CD14-positive monocyte (primary cell): ENCODE data around the gene HS1BP3. TPM values are rescaled to one million over a fixed set of nuclear protein-coding genes. Genes with fewer than 3 reads are reported as not detected.

Experiments
- DNase-seq, 3 donors: peaks; one replicate each; pipeline ENCODE4 v3.0.0-alpha.2; 2011 to 2022
- H2AFZ ChIP-seq: 2 replicates; pipeline ENCODE4 v1.6.0; 2012; ENCODE audit warnings: mild to moderate bottlenecking, low read depth, low read length, inconsistent platforms; ENCODE audit not compliant: insufficient read depth, poor library complexity, severe bottlenecking
- H3K27ac ChIP-seq, 2 donors: 1 replicate in 1 of 2; 2 replicates in 1 of 2; pipeline ENCODE4 v1.5.1; 2012 to 2013; ENCODE audit warnings: low read length in 2 of 2, control low read depth in 1 of 2, inconsistent platforms in 1 of 2, low read depth in 1 of 2, mild to moderate bottlenecking in 1 of 2
- H3K27me3 ChIP-seq, 2 donors: one replicate each; pipeline versions ENCODE4 v1.6.0 to v1.6.1; 2011 to 2013; ENCODE audit warnings: low read length in 2 of 2; ENCODE audit not compliant: control insufficient read depth in 2 of 2, insufficient read depth in 2 of 2
- H3K36me3 ChIP-seq, 2 donors: replicated peaks in 1 of 2; 1 replicate in 1 of 2; 2 replicates in 1 of 2; pipeline versions ENCODE4 v1.5.1 to v1.6.1; 2012 to 2013; ENCODE audit warnings: low read length in 2 of 2, control low read depth in 1 of 2, inconsistent platforms in 1 of 2, mild to moderate bottlenecking in 1 of 2; ENCODE audit not compliant: insufficient read depth in 2 of 2, control insufficient read depth in 1 of 2
- H3K4me1 ChIP-seq, 2 donors: 1 replicate in 1 of 2; 2 replicates in 1 of 2; pipeline versions ENCODE4 v1.5.1 to v1.6.1; 2012 to 2013; ENCODE audit warnings: low read length in 2 of 2, control low read depth in 1 of 2, inconsistent platforms in 1 of 2, mild to moderate bottlenecking in 1 of 2, moderate library complexity in 1 of 2; ENCODE audit not compliant: insufficient read depth in 2 of 2, control insufficient read depth in 1 of 2
- H3K4me2 ChIP-seq: replicated peaks from 2 replicates; pipeline ENCODE3; 2012; ENCODE audit warnings: low read length, moderate library complexity, mild to moderate bottlenecking; ENCODE audit not compliant: poor library complexity, severe bottlenecking; ENCODE audit errors: extremely low read depth
- H3K4me3 ChIP-seq, 3 experiments: fragments of 200-600 bp in 1 of 3; sonication (generic) in 1 of 3; replicated peaks in 1 of 3; 1 replicate in 2 of 3; 2 replicates in 1 of 3; pipeline ENCODE4 v1.5.1; 2011 to 2013; ENCODE audit warnings: low read length in 3 of 3, mild to moderate bottlenecking in 3 of 3, control low read depth in 2 of 3, low read depth in 2 of 3, inconsistent platforms in 1 of 3, moderate library complexity in 1 of 3
- H3K79me2 ChIP-seq: 2 replicates; pipeline ENCODE4 v1.6.0; 2012; ENCODE audit warnings: mild to moderate bottlenecking, control low read depth, inconsistent platforms, low read length, moderate library complexity; ENCODE audit not compliant: insufficient read depth
- H3K9ac ChIP-seq: 2 replicates; pipeline ENCODE4 v1.6.0; 2017; ENCODE audit warnings: low read length, mild to moderate bottlenecking; ENCODE audit not compliant: insufficient read depth, poor library complexity, severe bottlenecking
- H3K9me3 ChIP-seq, 2 donors: replicated peaks in 1 of 2; 1 replicate in 1 of 2; 2 replicates in 1 of 2; pipeline versions ENCODE4 v1.5.1 to v1.6.1; 2012 to 2013; ENCODE audit warnings: low read length in 2 of 2, control low read depth in 1 of 2; ENCODE audit not compliant: control insufficient read depth in 1 of 2, insufficient read depth in 1 of 2
- H4K20me1 ChIP-seq: 2 replicates; pipeline ENCODE4 v1.6.0; 2012; ENCODE audit warnings: mild to moderate bottlenecking, low read length, control low read depth, moderate library complexity; ENCODE audit not compliant: insufficient read depth
- H3K27ac Mint-ChIP-seq, 7 donors: one replicate each; pipeline ENCODE4 v1.8.0; 2020; ENCODE audit warnings: mild to moderate bottlenecking in 7 of 7, mixed read lengths in 7 of 7, moderate library complexity in 6 of 7, inconsistent platforms in 2 of 7
- H3K27me3 Mint-ChIP-seq, 3 donors: one replicate each; pipeline ENCODE4 v1.8.0; 2021 to 2022; ENCODE audit warnings: low read depth in 3 of 3, mild to moderate bottlenecking in 3 of 3, mixed read lengths in 3 of 3, moderate library complexity in 3 of 3, inconsistent platforms in 1 of 3
- H3K36me3 Mint-ChIP-seq, 2 donors: one replicate each; pipeline ENCODE4 v1.8.0; 2020; ENCODE audit warnings: mixed read lengths in 2 of 2, inconsistent platforms in 1 of 2, mild to moderate bottlenecking in 1 of 2
- H3K4me1 Mint-ChIP-seq: one replicate; pipeline ENCODE4 v1.8.0; 2020; ENCODE audit warnings: mild to moderate bottlenecking, mixed read lengths
- H3K4me3 Mint-ChIP-seq, 2 donors: one replicate each; pipeline ENCODE4 v1.8.0; 2020; ENCODE audit warnings: mild to moderate bottlenecking in 2 of 2, mixed read lengths in 2 of 2, moderate library complexity in 1 of 2
- H3K9me3 Mint-ChIP-seq, 7 donors: one replicate each; pipeline ENCODE4 v1.8.0; 2020 to 2022; ENCODE audit warnings: mixed read lengths in 7 of 7, mild to moderate bottlenecking in 6 of 7, moderate library complexity in 6 of 7, inconsistent platforms in 2 of 7
- WGBS: methylation state at CpG from one replicate; pipeline ENCODE4 v1.1.5; 2013; ENCODE audit warnings: missing lambda C conversion rate; ENCODE audit not compliant: insufficient coverage; 5-methylcytosine and 5-hydroxymethylcytosine counted together
- intact Hi-C, 2 donors: fragments of 100-400 bp; cut with micrococcal nuclease; formaldehyde crosslinking; loops; one replicate each; pipeline versions ENCODE4 v1.15.0 to v1.15.1; 2023
- polyA plus RNA-seq, 3 donors: library from polyadenylated mRNA; depleted of rRNA in 1 of 3; unstranded in 2 of 3; stranded (reverse) in 1 of 3; fragments of 300-500 nt in 2 of 3; fragments of >200 nt in 1 of 3; fragmentation: Illumina TruSeq in 2 of 3; gene quantifications; 1 replicate in 2 of 3; 2 replicates in 1 of 3; pipeline ENCODE4 v1.2.3, GENCODE V29; 2012 to 2021
- TF ChIP-seq, protein P1 (sequence below): fragments of 200-600 bp; IDR thresholded peaks from one replicate; pipeline ENCODE4 v1.8.0; 2022; ENCODE audit warnings: antibody characterized with exemption, mild to moderate bottlenecking

The HS1BP3 gene
- polyA plus RNA-seq, 3 donors: 45.1 to 48.9 (median 45.4) TPM

DNA sequence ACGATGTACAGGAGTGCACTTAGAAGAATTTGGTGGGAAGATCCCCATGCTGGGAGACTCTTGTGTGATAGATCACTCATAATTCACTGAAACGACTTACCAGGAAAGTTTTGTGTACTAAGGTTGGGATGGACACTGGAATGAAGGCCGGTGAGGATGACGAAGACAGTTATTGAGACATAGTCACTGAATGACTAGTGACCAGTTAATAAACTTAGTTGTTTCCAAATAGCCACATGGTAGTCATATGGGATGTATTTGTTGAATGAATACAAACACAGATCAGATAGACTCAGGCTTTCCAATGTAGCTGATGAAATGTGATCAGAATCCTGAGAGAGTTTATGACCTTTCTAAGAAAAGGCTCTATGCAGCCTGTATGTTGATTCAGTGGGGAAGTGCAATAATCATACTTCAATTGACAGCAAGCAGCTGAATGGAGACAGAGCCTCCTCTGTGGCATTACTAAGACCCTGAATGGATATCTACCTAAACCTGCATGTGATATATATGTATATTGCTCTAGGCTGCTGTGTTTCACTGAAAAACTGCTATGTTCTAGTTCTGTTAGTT, 36.4 kb upstream of the HS1BP3 start:
- Mint-ChIP-seq H3K9me3 (peaks cover 0 to 5% (median 0%) of the 10 kb centered on the region in 7 donors), H3K36me3 (peaks cover 39 to 41% of the 10 kb centered on the region in 2 donors), H3K27me3 (no peaks in the 10 kb centered on the region), H3K27ac (no peak overlapping the region), H3K4me1 (peaks cover 3% of the 10 kb centered on the region), H3K4me3 (no peak overlapping the region)
- Histone ChIP-seq H3K4me1 (no peaks in the 10 kb centered on the region), H3K9ac (no peak overlapping the region), H4K20me1 (no peaks in the 10 kb centered on the region), H2AFZ (no peak overlapping the region), H3K79me2 (no peaks in the 10 kb centered on the region), H3K36me3 (peaks cover 0 to 41% of the 10 kb centered on the region in 2 donors), H3K27me3 (no peaks in the 10 kb centered on the region), H3K4me2 (no peak overlapping the region), H3K27ac (no peak overlapping the region), H3K9me3 (no peaks in the 10 kb centered on the region), H3K4me3 (no peak overlapping the region)
- intact Hi-C loops: no loop called here
- TF ChIP-seq, protein P1, sequence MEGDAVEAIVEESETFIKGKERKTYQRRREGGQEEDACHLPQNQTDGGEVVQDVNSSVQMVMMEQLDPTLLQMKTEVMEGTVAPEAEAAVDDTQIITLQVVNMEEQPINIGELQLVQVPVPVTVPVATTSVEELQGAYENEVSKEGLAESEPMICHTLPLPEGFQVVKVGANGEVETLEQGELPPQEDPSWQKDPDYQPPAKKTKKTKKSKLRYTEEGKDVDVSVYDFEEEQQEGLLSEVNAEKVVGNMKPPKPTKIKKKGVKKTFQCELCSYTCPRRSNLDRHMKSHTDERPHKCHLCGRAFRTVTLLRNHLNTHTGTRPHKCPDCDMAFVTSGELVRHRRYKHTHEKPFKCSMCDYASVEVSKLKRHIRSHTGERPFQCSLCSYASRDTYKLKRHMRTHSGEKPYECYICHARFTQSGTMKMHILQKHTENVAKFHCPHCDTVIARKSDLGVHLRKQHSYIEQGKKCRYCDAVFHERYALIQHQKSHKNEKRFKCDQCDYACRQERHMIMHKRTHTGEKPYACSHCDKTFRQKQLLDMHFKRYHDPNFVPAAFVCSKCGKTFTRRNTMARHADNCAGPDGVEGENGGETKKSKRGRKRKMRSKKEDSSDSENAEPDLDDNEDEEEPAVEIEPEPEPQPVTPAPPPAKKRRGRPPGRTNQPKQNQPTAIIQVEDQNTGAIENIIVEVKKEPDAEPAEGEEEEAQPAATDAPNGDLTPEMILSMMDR: no peak
- 100% methylated on average over 1 of the region's 4 CpGs for WGBS
- no peak for DNase-seq

DNA sequence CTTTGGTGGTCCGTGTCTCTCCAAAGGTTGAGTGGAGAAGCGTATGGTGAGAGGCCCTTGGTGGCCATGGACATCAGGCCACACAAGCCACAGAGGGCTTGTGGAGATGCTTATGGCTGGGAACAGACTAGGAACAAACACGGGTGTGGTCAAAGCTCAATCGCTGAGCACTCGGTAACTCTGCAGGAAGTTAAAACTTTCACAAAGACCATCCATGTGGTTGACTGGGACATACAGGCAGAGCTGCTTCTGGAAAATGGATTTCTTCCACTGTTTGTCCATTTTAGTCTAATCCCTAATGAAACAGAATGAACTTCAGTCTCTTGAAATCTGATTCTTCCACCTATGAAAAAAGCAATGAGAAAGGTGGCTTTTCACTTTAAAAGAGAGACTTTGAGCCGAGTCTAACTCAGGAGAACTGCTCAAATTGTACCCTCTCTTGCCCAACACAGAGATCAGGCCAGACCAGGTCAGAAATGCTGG, 33.7 kb upstream of the HS1BP3 start:
- Histone ChIP-seq H3K27ac (no peak overlapping the region), H2AFZ (no peak overlapping the region), H3K36me3 (peaks cover 0 to 40% of the 10 kb centered on the region in 2 donors), H3K9me3 (no peaks in the 10 kb centered on the region), H3K27me3 (no peaks in the 10 kb centered on the region), H3K4me1 (no peaks in the 10 kb centered on the region), H4K20me1 (no peaks in the 10 kb centered on the region), H3K79me2 (no peaks in the 10 kb centered on the region), H3K9ac (no peak overlapping the region), H3K4me3 (no peak overlapping the region), H3K4me2 (no peak overlapping the region)
- H3K4me3 Mint-ChIP-seq: no peak overlapping the region
- peaks cover 48 to 55% of the 10 kb centered on the region in 2 donors for H3K36me3 Mint-ChIP-seq
- WGBS: 68% methylated on average over 3 of the region's 6 CpGs
- no peak overlapping the region for H3K27ac Mint-ChIP-seq
- H3K4me1 Mint-ChIP-seq: peaks cover 4% of the 10 kb centered on the region
- peaks cover 0 to 5% (median 0%) of the 10 kb centered on the region in 7 donors for H3K9me3 Mint-ChIP-seq
- TF ChIP-seq, protein P1: no peak
- intact Hi-C loops: no loop called here
- no peaks in the 10 kb centered on the region for H3K27me3 Mint-ChIP-seq
- DNase-seq: no peak
